RWPE1 (cell line): ENCODE results near the gene SLC15A5.

Experiments used
- CTCF ChIA-PET: fragments of 350-600 bp; sonication (Branson Sonifier 250); formaldehyde crosslinking; extraction: SDS; loops from one replicate; lab custom pipeline; 2021; lab: Yijun Ruan, JAX
- POLR2A ChIA-PET: fragments of 400-600 bp; formaldehyde crosslinking; extraction: SDS; loops from one replicate; lab custom pipeline; 2020; ENCODE audit warnings: antibody characterized with exemption; ENCODE audit not compliant: low non-redundant PET; lab: Yijun Ruan, JAX
- DNase-seq: peaks from one replicate; pipeline ENCODE4 v3.0.0; 2012; ENCODE audit warnings: low spot score
- H3K27ac ChIP-seq: fragments of 450-650 bp; 2 replicates; pipeline ENCODE4 v1.5.1; 2017
- CTCF ChIP-seq: fragments of 450-650 bp; conservative IDR thresholded peaks from 2 replicates; pipeline ENCODE4 v1.5.1; 2017; ENCODE audit warnings: low read depth, mild to moderate bottlenecking

The SLC15A5 gene

DNA sequence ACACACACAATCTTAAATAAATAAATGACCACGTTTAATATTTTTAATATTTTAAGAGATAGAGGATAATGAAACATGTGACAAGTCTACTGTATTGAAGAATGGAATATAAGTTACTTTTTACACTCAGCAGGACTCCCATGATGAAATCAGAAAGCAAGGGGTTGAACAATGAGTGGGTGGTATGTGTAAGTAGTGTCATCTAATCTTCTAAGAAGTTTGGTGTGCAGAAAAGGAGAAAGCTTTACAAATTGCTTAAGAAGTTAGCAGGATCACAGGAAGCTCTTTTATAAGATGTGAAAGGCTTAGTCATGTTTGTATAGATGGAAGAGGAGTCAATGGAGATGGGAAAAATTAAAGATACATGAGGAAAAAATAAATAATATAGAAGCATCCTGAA is 47.8 kb downstream of the SLC15A5 start:
- ChIA-PET POLR2A (no interaction called here), CTCF (interaction anchor here (0.7 kb wide), 1 partner anchor 1305 kb away, joined by 3 read pairs; no protein-coding TSS in a partner anchor)
- no peak overlapping the region for H3K27ac ChIP-seq
- DNase-seq, result no peak
- TF ChIP-seq CTCF, result no peak

DNA sequence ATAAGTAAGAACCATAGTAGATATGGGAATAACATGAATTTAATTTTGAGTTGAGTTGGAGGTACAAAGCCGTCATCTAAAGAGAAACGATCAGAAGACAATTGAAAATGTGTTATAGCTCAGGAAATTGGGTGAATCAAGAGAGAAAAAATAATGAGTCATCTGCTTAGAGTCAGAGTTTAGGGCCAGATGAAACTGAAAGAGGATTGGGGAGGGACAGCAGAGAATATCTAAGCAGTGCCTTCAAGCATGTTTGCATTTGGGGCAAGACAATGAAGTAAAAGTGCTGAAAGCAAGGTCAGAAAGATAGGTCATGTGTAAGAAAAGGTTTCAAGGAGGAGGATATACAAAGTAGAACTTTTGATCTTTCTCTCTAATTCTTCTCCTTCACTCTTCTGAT is 49.4 kb downstream of the SLC15A5 start:
- TF ChIP-seq CTCF, result no peak

GRCh38 chr12:16225692-16226091 is 51.8 kb downstream of the SLC15A5 start:
- ChIA-PET CTCF (no interaction called here), POLR2A (no interaction called here)
- DNase-seq, result no peak
- H3K27ac ChIP-seq, result no peak overlapping the region
- no peak for TF ChIP-seq CTCF

More for the DNA sequence above, 49.4 kb downstream of the SLC15A5 start:
- ChIA-PET CTCF (no interaction called here), POLR2A (no interaction called here)
- H3K27ac ChIP-seq, result no peak overlapping the region
- DNase-seq, result no peak

DNA sequence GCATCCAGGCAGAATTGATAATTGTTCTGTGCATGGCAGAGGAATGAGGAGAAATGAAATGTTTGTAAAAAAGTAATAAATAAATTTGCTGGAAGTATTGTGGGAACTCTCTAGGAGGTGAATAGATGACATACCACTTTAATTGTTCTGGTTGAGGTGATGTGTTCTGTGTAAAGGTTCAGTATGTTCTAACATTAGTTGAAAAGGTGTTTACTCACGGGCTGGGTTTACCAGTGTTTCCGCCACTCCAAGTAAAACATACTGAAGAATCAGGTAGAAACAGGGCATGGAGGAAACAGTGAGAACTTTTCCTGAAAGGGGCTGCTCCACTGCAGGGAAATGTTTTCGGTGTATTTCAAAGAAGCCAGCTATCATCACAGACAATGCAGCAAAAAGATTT is 53.3 kb downstream of the SLC15A5 start:
- POLR2A ChIA-PET, result no interaction called here
- TF ChIP-seq CTCF, result no peak
- no peak for DNase-seq
- H3K27ac ChIP-seq, result no peak overlapping the region
- CTCF ChIA-PET, result no interaction called here

- no peak for DNase-seq
- TF ChIP-seq CTCF, result no peak
- no peak overlapping the region for H3K27ac ChIP-seq
- ChIA-PET CTCF (no interaction called here), POLR2A (no interaction called here)
Observed at GRCh38 chr12:16221776-16222175, 55.7 kb downstream of the SLC15A5 start.

GRCh38 chr12:16220120-16220519 is 57.4 kb downstream of the SLC15A5 start:
- no peak overlapping the region for H3K27ac ChIP-seq
- POLR2A ChIA-PET, result no interaction called here
- no peak for DNase-seq
- CTCF ChIA-PET, result no interaction called here
- no peak for TF ChIP-seq CTCF
